GM12878 (cell line): ENCODE data around the gene KLF12. TPM values are rescaled to one million over a fixed set of nuclear protein-coding genes. Genes with fewer than 3 reads are reported as not detected.

ENCODE experiments used
- ATAC-seq: fragments of 200-7000 bp; cut with Tn5 transposase; 3 replicates; pipeline ENCODE4 v1.9.1; 2020; ENCODE audit warnings: mild to moderate bottlenecking, moderate library complexity
- BruUV-seq: library from RNA; stranded (reverse); fragments of 400-500 nt; replicated peaks from 2 replicates; lab custom pipeline; 2021; lab: Mats Ljungman, UMichigan
- CTCF ChIA-PET: fragments of 300-600 bp; sonication (Branson Sonifier 250); formaldehyde crosslinking; extraction: SDS; loops from one replicate; lab custom pipeline; 2021; ENCODE audit warnings: inconsistent platforms; lab: Yijun Ruan, JAX
- POLR2A ChIA-PET: fragments of 350-600 bp; formaldehyde crosslinking; extraction: SDS; loops from one replicate; lab custom pipeline; 2021; ENCODE audit warnings: inconsistent platforms; lab: Charles Lee
- RAD21 ChIA-PET: fragments of 300-600 bp; sonication (Branson Sonifier 250); formaldehyde crosslinking; loops from one replicate; lab custom pipeline; 2023; ENCODE audit warnings: antibody characterized with exemption; ENCODE audit not compliant: unreplicated experiment; lab: Charles Lee
- SMC1A ChIA-PET: fragments of 300-600 bp; sonication (Branson Sonifier 250); formaldehyde crosslinking; loops from one replicate; lab custom pipeline; 2023; ENCODE audit not compliant: unreplicated experiment, uncharacterized antibody; lab: Charles Lee
- DNase-seq: peaks from one replicate; pipeline ENCODE4 v3.0.0-alpha.2; 2011; ENCODE audit warnings: low read depth, low spot score
- FAIRE-seq: peaks from 3 replicates; lab custom pipeline; 2011; peaks lifted over from hg19 to GRCh38; lab: Jason Lieb, UNC
- H2AFZ ChIP-seq: 2 replicates; pipeline ENCODE4 v1.6.0; 2011; ENCODE audit warnings: low read depth, low read length, control low read depth; ENCODE audit not compliant: control insufficient read depth
- H3K27ac ChIP-seq: 2 replicates; pipeline ENCODE4 v1.5.1; 2011; ENCODE audit warnings: control low read depth; ENCODE audit not compliant: control insufficient read depth, insufficient read depth
- H3K27me3 ChIP-seq, 2 experiments: replicated peaks in 1 of 2; 2 replicates each; pipeline versions ENCODE4 v1.6.0 to v1.6.1; 2011; ENCODE audit warnings: low read length in 1 of 2; ENCODE audit not compliant: control insufficient read depth in 2 of 2, insufficient read depth in 2 of 2
- H3K36me3 ChIP-seq, 2 experiments: 2 replicates each; pipeline ENCODE4 v1.5.1; 2011; ENCODE audit warnings: low read length in 1 of 2; ENCODE audit not compliant: control insufficient read depth in 2 of 2, insufficient read depth in 2 of 2
- H3K4me1 ChIP-seq: 2 replicates; pipeline ENCODE4 v1.6.1; 2011; ENCODE audit warnings: mild to moderate bottlenecking, low read length, moderate library complexity, mixed read lengths; ENCODE audit not compliant: control insufficient read depth, insufficient read depth
- H3K4me2 ChIP-seq: 2 replicates; pipeline ENCODE4 v1.6.0; 2011; ENCODE audit warnings: control low read depth; ENCODE audit not compliant: control insufficient read depth, insufficient read depth
- H3K4me3 ChIP-seq: fragments of 200-600 bp; sonication (generic); 2 replicates; pipeline ENCODE4 v1.5.1; 2016
- H3K79me2 ChIP-seq: 2 replicates; pipeline ENCODE4 v1.6.0; 2011; ENCODE audit warnings: low read length; ENCODE audit not compliant: control insufficient read depth, insufficient read depth
- H3K9ac ChIP-seq: 2 replicates; pipeline ENCODE4 v1.8.0; 2011; ENCODE audit warnings: low read length, control low read depth, mixed read lengths; ENCODE audit not compliant: control insufficient read depth, insufficient read depth
- H3K9me3 ChIP-seq: replicated peaks from 3 replicates; pipeline ENCODE4 v1.5.1; 2011; ENCODE audit warnings: mild to moderate bottlenecking, low read length; ENCODE audit not compliant: control insufficient read depth, insufficient read depth
- H4K20me1 ChIP-seq: 2 replicates; pipeline ENCODE4 v1.6.0; 2011; ENCODE audit not compliant: control insufficient read depth, insufficient read depth
- IKZF2 ChIP-seq, 2 experiments: fragments of 450-650 bp; IDR thresholded peaks; 2 replicates each; pipeline ENCODE4 v1.6.1; 2017; ENCODE audit warnings: mild to moderate bottlenecking in 2 of 2, moderate library complexity in 2 of 2
- KLF5 ChIP-seq: fragments of 450-650 bp; IDR thresholded peaks from 2 replicates; pipeline ENCODE4 v1.6.1; 2014; ENCODE audit warnings: mild to moderate bottlenecking; ENCODE audit not compliant: partially characterized antibody
- NBN ChIP-seq: fragments of 450-650 bp; IDR thresholded peaks from 2 replicates; pipeline ENCODE4 v1.6.1; 2016
- NFIC ChIP-seq: IDR thresholded peaks from 2 replicates; pipeline ENCODE4 v1.6.1; 2012; ENCODE audit warnings: low read depth, mild to moderate bottlenecking, inconsistent platforms, low read length, moderate library complexity
- RAD51 ChIP-seq: fragments of 450-650 bp; IDR thresholded peaks from 2 replicates; pipeline ENCODE4 v1.6.1; 2016; ENCODE audit warnings: moderate library complexity, mild to moderate bottlenecking, inconsistent platforms
- TCF12 ChIP-seq: IDR thresholded peaks from 2 replicates; pipeline ENCODE4 v1.6.1; 2011; ENCODE audit warnings: low read depth, mild to moderate bottlenecking, low read length
- in situ Hi-C: fragments of 300-500 bp; cut with MboI; formaldehyde crosslinking; loops from 9 replicates; pipeline ENCODE4 v1.14.3; 2018; ENCODE audit warnings: mixed read lengths
- intact Hi-C: fragments of 100-400 bp; cut with micrococcal nuclease; formaldehyde crosslinking; loops from one replicate; pipeline ENCODE4 v1.14.2; 2022; ENCODE audit not compliant: unreplicated experiment
- polyA plus RNA-seq, 11 experiments: library from polyadenylated mRNA; depleted of rRNA in 4 of 11; unstranded in 6 of 11; stranded (reverse) in 5 of 11; fragments of >200 nt; fragmentation: Nextera tagmentation in 4 of 11; fragmentation: Illumina TruSeq in 1 of 11; extraction: Ambion mirVana in 4 of 11; extraction: Trizol in 1 of 11; gene quantifications; 1 replicate in 1 of 11; 2 replicates in 10 of 11; pipeline versions ENCODE4 v1.2.1 to v1.2.3, GENCODE V29; 2011 to 2016; ENCODE audit warnings: inconsistent platforms in 2 of 11, missing spikeins in 2 of 11, low read depth in 1 of 11
- total RNA-seq, 4 experiments: library from RNA; depleted of rRNA in 3 of 4; stranded (reverse); fragments of >200 nt in 3 of 4; fragmentation: Illumina TruSeq in 1 of 4; extraction: Trizol in 1 of 4; gene quantifications; 2 replicates each; pipeline versions ENCODE4 v1.2.1 to v1.2.3, GENCODE V29; 2013 to 2021
- TF ChIP-seq, protein P1 (sequence below): fragments of 450-650 bp; IDR thresholded peaks from 2 replicates; pipeline ENCODE4 v1.6.1; 2017; ENCODE audit warnings: mild to moderate bottlenecking, moderate library complexity

Gene KLF12
- total and polyA plus RNA-seq, 10 of the 15 experiments (the other 5 are each of a cell fraction or from before 2014, with no cell fraction given) = 0.11 to 11.4 (median 0.98) TPM

DNA sequence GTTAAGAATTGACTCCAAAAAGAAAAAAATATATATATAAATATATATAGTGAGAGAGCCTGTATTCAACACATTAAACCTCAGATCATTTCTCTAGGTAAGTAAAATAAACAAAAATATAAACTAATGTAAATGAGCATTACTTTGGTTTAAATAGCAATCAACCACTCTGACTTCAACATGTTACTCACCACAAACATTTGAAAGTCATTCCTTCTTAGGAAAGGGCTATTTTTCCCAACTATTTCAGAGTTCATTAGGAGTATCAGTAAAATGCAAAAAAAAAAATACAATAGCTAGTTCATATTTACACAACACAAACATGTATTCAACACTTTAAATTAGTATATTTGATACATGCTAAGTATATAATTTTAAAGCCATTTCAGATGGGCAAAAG lies 40.5 kb downstream of the KLF12 start:
- Histone ChIP-seq H3K27me3 (no peaks in the 10 kb centered on the region), H4K20me1 (no peaks in the 10 kb centered on the region), H2AFZ (no peak overlapping the region), H3K79me2 (no peaks in the 10 kb centered on the region), H3K4me1 (no peaks in the 10 kb centered on the region), H3K4me3 (no peak overlapping the region), H3K36me3 (no peaks in the 10 kb centered on the region), H3K9me3 (no peaks in the 10 kb centered on the region), H3K27ac (no peak overlapping the region), H3K4me2 (no peak overlapping the region), H3K9ac (no peak overlapping the region)
- ATAC-seq (no peak), FAIRE-seq (no peak), DNase-seq (no peak)
- intact Hi-C loops (no loop called here), in situ Hi-C loops (no loop called here)
- no TSS peak for BruUV-seq
- ChIA-PET POLR2A (interaction anchor here (0.6 to 0.7 kb wide), 2 partner anchors 11 to 16 kb away, joined by 3 read pairs; no protein-coding TSS in a partner anchor), CTCF (interaction anchor here (0.9 to 1.1 kb wide), 2 partner anchors 13 to 31 kb away, joined by 3 to 4 read pairs; no protein-coding TSS in a partner anchor), RAD21 (no interaction called here), SMC1A (interaction anchor here (0.7 to 1.6 kb wide), 4 partner anchors 9 to 212 kb away, joined by 3 to 5 read pairs (median 4); no protein-coding TSS in a partner anchor)
- no peak for TF ChIP-seq TCF12
- no peak for TF ChIP-seq RAD51
- no peak for TF ChIP-seq NFIC
- TF ChIP-seq IKZF2 (IDR thresholded peaks at IDR 0.05) = no peak
- TF ChIP-seq NBN = no peak
- TF ChIP-seq, protein P1, sequence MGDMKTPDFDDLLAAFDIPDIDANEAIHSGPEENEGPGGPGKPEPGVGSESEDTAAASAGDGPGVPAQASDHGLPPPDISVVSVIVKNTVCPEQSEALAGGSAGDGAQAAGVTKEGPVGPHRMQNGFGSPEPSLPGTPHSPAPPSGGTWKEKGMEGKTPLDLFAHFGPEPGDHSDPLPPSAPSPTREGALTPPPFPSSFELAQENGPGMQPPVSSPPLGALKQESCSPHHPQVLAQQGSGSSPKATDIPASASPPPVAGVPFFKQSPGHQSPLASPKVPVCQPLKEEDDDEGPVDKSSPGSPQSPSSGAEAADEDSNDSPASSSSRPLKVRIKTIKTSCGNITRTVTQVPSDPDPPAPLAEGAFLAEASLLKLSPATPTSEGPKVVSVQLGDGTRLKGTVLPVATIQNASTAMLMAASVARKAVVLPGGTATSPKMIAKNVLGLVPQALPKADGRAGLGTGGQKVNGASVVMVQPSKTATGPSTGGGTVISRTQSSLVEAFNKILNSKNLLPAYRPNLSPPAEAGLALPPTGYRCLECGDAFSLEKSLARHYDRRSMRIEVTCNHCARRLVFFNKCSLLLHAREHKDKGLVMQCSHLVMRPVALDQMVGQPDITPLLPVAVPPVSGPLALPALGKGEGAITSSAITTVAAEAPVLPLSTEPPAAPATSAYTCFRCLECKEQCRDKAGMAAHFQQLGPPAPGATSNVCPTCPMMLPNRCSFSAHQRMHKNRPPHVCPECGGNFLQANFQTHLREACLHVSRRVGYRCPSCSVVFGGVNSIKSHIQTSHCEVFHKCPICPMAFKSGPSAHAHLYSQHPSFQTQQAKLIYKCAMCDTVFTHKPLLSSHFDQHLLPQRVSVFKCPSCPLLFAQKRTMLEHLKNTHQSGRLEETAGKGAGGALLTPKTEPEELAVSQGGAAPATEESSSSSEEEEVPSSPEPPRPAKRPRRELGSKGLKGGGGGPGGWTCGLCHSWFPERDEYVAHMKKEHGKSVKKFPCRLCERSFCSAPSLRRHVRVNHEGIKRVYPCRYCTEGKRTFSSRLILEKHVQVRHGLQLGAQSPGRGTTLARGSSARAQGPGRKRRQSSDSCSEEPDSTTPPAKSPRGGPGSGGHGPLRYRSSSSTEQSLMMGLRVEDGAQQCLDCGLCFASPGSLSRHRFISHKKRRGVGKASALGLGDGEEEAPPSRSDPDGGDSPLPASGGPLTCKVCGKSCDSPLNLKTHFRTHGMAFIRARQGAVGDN = no peak
- no peak for TF ChIP-seq KLF5
